Sciatic nerve (tissue), 2 donors: ENCODE results near the gene SUSD4. TPM values are rescaled to one million over a fixed set of nuclear protein-coding genes. Genes with fewer than 3 reads are reported as not detected.

ENCODE experiments used
- ATAC-seq: fragments of 200-7000 bp; cut with Tn5 transposase; one replicate; pipeline ENCODE4 v1.9.1; 2020; ENCODE audit warnings: mild to moderate bottlenecking, moderate library complexity
- DNase-seq: peaks from one replicate; pipeline ENCODE4 v3.0.0-alpha.2; 2020; ENCODE audit warnings: low spot score
- intact Hi-C: fragments of 100-400 bp; cut with DNase I; formaldehyde crosslinking; loops from one replicate; pipeline ENCODE4 v1.14.2; 2022
- total RNA-seq: library from RNA; stranded (reverse); fragmentation: NEBNext Ultra II Directional; extraction: Animal tissue kit (Norgen Biotek cat#: 25700); gene quantifications from one replicate; pipeline ENCODE4 v1.2.1, GENCODE V29; 2021
- donor health status: DM: no; HTN: no; CAD: no.
- donor health status: DM: no; HTN: no; CAD: no.

SUSD4 gene
- total RNA-seq, 1 donor from 2014 or later: not detected

DNA sequence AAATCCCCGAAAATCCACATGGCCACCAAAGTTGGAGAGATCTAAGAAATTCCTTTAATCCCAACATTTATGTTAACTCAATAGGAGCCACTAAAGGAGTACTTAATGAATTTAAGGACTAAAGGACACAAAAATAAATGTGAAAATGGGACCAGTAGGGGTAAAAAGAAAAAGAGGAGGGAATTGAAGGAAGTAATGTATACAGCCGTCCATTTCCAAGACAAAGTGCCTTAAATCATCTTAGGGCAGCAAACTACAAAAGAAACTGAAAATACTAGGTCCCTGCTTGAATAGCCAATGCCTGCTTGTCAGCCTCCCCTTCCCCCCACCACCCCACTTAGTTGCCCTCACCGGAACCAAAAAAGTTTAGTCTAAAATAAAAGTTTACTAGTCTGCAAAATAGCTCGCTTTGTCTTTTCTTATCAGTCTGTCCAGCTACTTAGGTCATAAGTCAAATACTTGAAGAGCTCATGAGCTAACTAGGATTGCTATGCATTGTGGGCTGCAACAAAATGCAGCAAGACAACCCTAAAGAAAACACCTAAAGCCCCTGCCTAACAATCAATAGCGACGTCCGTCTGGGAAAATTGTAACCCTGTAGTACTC is 154.6 kb downstream of the SUSD4 start:
- intact Hi-C loops: no loop called here
- ATAC-seq (no peak), DNase-seq (no peak)

DNA sequence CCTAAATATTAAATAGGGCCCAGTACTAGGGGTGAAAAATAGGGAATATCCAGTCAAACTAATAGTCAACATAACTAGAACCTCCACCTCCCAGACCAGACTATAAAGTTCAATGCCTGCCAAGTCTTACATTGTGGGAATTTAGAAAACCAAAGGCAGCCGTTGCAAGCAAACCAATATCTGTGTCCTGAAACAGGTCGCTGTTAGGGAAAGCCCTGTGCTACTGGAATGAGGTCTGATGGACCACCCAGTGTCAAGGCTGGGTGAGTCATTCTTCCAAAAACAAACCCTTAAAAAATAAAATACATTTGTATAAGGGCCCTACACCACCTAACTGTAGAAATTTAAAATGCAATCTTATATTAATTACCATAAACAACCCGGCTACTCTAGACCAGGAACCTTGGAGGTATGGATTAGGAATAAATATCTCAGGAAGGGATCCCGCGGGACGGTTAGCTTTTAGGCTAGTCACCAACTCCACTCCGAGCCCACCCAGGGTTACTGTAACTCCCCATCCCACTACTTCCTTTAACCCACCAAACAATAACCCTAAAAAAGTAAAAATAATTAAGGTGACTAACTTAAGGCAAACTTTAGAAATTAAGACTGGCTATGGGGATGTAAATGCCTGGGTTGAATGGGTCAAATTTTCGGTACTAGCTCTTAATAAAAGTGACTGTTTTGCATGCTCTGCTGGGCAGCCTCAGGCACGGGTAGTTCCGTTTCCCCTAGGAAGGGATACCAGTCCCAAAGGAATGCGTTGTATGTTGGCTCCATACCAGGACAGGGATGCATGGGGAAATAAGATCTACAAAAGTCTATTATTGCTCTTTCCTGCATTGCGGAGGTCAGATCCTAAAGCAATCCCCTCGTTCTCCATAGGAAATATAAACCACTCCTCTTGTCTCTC is 155.6 kb downstream of the SUSD4 start:
- intact Hi-C loops: no loop called here
- ATAC-seq (no peak), DNase-seq (no peak)

- ATAC-seq: no peak
These were observed 156.5 kb downstream of the SUSD4 start for GRCh38 chr1:223207293-223208066.

GRCh38 chr1:223204424-223204823 is 159.6 kb downstream of the SUSD4 start:
- ATAC-seq: no peak
- intact Hi-C loops: no loop called here
- DNase-seq: no peak

More at GRCh38 chr1:223207293-223208066, 156.5 kb downstream of the SUSD4 start:
- intact Hi-C loops: no loop called here
- no peak for DNase-seq

GRCh38 chr1:223203694-223204093 is 160.3 kb downstream of the SUSD4 start:
- intact Hi-C loops: no loop called here
- ATAC-seq (no peak), DNase-seq (no peak)

DNA sequence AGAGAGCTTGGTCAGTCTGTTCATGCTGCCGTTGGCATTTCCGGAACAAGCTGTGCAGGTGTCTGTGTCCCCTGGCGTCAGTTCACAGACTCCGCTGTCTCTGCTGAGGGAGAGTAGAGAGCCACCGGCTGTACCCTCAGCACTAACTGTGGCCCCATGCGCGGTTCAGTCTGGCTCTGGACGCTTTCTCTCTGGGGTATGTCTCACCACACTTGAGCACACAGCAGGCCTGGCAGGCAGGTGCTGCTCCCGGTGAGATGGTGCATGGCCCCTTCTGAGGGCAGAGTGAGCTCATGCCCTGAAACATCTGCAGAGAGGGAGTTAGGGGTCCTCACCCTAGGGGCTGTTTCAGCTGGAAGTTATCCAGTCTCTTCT is 161.0 kb downstream of the SUSD4 start:
- no peak for ATAC-seq
- intact Hi-C loops: no loop called here
- DNase-seq: no peak

DNA sequence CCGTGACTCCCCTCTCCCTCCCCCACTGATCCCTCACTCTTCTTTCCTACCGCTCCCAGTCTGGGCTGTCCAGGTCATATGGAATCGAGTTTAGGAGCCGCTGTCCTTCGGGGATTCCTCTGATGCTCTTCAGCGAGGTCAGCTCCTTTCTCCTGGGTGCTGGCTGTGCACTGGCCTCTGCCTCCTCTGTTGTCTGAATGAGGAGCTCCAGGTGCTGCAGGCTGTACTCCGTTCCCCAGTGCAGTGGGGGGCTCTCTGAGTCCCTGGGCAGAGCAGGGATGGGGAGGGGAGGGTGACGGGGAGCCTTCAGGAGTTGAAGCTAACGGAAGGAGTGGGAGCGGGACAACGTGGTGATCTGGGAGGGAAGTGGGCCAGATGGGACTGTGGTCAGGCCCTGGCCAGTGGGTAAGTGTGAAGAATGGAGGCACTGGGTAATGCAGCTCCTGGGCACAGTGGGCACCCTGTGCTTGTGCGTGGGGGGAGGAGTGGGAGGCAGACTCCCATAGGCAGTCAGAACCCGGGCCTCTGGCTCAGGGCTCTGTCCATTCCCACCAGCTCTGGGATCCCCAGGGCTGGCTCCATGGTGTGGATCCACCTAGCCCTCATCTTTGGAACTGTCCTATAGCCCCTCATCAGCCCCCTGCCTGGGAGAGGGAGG is 161.5 kb downstream of the SUSD4 start:
- DNase-seq (no peak), ATAC-seq (no peak)
- intact Hi-C loops: no loop called here

- ATAC-seq: no peak
- DNase-seq: no peak
- intact Hi-C loops: no loop called here
These were observed 162.0 kb downstream of the SUSD4 start for GRCh38 chr1:223201967-223202366.

DNA sequence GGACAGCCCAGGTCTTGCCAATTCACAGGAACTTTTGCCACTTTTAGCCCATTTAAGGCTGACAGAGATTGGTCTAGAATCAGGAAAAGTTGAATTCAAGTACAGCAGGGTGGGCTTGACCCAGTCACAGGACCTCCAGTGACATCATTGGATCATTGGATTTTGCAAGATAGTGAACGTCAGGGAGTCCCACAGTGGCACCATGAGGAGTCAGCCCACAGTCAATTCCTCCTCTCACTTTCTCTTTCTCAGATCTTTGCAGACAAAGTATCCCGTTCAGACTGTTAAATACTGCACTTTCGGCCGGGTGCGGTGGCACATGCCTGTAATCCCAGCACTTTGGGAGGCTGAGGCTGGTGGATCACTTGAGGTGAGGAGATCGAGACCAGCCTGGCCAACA is 163.1 kb downstream of the SUSD4 start:
- DNase-seq (no peak), ATAC-seq (no peak)
- intact Hi-C loops: no loop called here

DNA sequence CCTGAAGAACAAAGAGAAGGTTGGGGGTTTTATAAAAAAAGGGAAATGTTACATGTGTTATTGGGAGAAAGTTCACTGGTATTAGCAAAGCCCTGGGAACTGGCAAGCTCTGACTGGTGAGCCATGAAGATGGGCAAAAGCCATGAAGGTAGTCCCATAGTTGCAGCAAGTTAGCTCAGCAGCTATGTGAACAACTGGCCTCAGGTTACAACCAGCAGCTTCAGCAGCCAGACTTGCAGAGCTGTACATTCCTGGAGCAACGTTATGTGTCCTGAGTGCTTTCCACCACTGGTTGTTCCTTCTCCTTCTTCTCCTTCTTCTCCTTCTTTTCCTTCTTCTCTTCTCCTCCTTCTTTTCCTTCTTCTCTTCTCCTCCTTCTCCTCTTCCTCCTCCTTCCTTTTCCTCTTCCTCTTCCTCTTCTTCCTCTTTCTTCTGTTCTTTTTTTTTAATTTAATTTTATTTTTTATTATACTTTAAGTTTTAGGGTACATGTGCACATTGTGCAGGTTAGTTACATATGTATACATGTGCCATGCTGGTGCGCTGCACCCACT is 164.8 kb downstream of the SUSD4 start:
- ATAC-seq (no peak), DNase-seq (no peak)
- intact Hi-C loops: no loop called here

DNA sequence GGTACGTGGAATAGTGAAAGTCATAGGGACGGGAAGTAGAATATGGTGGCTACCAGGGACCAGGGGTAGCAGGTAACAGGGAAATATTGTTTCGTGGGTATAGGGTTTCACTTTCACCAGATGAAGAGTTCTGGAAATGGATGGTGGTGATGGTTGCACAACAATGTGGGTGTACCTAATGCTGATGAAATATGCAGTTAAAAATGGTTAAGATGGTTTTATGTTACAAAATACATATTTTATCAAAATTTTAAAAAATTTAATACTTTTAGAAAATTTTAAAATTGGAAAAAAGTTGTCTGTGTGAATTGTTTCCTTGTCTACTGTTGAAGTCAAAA is 165.4 kb downstream of the SUSD4 start:
- intact Hi-C loops: no loop called here
- DNase-seq: no peak

GRCh38 chr1:223197923-223198627 is 165.9 kb downstream of the SUSD4 start:
- ATAC-seq (no peak), DNase-seq (no peak)
- intact Hi-C loops: no loop called here

More for the DNA sequence above, 165.4 kb downstream of the SUSD4 start:
- no peak for ATAC-seq

- no peak for ATAC-seq
- no peak for DNase-seq
- intact Hi-C loops: no loop called here
These were observed 173.9 kb downstream of the SUSD4 start for GRCh38 chr1:223189903-223190724.

DNA sequence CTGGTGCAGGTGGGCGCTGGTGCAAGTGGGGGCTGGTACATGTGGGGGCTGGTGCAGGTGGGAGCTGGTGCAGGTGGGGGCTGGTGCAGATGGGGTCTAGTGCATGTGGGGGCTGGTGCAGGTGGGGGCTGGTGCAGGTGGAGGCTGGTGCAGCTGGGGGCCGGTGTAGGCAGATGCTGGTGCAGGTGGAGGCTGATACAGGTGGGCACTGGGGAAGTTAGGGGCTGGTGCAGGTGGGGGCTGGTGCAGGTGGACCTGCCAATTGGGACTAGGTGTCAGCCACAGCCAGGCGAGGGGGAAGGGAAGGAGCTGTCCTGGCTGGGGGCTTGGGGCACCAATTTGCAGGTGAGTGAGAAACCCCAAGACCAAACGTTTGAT is 174.5 kb downstream of the SUSD4 start:
- intact Hi-C loops: no loop called here
- DNase-seq: no peak
- no peak for ATAC-seq

DNA sequence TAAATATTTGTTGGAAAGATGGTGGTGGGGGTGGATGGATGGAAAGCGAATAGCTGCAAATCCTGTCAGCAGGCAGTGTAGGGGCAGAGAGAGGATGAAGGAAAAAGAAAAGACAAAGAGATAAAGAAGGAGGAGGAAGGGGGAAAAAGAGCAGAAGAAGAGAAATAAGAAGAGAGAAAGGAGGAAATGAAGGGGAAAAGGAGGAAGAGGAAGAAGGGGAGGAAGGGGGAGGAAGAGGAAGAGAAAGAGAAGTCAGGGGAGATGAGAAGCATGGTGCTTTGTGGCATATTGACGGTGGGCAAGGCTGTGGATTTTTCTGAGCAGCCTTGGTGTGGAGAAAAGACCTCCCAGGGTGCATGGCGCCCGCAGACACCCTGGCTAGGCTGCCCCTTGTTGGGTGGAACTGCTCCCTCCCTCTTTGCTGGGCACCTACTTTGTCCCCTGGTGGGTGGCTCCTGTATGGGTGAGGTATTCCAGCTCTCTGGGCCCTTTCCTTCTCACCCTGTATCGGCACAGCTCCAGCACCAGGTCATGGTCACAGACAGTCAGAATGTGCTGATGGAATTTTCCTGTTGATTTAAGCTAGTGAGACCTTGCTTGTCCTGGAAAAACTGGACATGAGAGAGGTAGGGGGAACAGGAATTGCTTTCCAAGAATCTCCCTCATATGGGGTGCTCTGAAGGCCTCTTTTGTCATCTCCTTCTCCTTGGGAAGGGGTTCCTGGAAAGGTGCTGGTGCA is 175.2 kb downstream of the SUSD4 start:
- intact Hi-C loops: no loop called here
- ATAC-seq (no peak), DNase-seq (no peak)

DNA sequence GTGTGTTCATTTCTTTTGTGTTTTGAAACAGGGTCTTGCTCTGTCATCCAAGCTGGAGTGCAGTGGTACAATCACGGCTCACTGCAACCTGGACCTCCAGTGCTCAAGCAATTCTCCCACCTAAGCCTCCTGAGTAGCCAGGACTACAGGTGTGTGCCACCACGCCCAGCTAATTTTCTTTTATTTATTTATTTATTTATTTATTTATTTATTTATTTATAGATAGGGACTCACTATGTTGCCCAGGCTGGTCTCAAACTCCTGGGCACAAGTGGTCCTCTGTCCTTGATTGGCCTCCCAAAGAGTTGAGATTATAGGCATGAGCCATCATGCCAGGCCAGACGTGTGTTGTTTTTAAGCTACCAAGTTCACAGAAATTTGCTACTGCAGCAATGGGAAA is 177.2 kb downstream of the SUSD4 start:
- no peak for DNase-seq
- no peak for ATAC-seq
- intact Hi-C loops: no loop called here

- ATAC-seq (no peak), DNase-seq (no peak)
- intact Hi-C loops: no loop called here
These were observed 180.6 kb downstream of the SUSD4 start for GRCh38 chr1:223183268-223183862.
